ENCODE results near the gene DLK1. TPM values are rescaled to one million over a fixed set of nuclear protein-coding genes. Genes with fewer than 3 reads are reported as not detected.

The DLK1 gene
- total and polyA plus RNA-seq, 2 of the 13 experiments (the other 11 are each of a cell fraction or from before 2014, with no cell fraction given): 95.5 to 312 TPM

DNA sequence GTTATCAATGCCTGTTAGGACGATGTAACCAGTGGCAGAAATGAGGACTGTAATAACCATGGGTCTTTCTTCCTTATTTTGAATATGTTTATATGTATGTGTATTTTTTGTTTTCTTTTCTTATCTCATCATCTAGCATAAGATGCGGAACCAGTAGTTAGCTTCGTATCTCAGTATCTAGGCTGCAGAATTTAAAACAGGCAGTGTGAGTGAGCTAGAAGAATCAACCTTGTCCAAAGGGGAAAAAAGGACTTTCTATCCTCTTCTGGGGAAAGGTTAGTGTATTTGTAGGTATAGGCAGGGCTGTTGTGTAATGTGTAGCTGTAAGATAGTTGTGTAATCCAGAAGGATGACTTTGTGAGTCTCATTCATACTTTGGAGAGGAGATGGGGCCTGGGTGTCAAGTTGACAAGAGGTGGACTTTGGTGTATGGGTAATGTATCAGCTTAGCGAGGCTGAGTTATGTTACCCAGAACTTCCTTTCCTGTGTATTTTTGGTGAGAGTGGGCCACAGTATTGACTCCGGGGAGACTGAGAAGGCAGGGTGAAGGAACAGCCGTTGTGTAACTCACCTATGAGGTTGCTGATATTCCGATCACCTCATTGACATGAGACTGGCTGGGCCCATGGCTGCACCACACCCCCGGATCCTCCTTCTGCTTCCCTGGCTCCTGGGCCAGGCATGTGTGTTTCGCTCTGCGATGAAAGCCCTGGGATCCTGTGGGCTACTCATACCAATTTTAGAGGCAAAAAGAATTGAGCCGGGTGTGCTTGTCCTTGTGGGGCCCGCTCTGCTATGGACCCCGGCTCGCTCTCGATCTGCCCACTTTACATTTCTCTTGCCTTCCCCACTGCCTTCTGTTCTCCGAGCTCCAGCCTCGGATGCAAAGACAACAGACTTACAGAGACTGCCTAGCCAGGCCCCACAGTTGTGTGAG lies 24.3 kb downstream of the DLK1 start (continued):
- no peak for TF ChIP-seq HOXA9 (CRISPR knock-in tag; IDR thresholded peaks at IDR 0.05; ENCODE audit: borderline replicate concordance)
- TF ChIP-seq, protein P1, sequence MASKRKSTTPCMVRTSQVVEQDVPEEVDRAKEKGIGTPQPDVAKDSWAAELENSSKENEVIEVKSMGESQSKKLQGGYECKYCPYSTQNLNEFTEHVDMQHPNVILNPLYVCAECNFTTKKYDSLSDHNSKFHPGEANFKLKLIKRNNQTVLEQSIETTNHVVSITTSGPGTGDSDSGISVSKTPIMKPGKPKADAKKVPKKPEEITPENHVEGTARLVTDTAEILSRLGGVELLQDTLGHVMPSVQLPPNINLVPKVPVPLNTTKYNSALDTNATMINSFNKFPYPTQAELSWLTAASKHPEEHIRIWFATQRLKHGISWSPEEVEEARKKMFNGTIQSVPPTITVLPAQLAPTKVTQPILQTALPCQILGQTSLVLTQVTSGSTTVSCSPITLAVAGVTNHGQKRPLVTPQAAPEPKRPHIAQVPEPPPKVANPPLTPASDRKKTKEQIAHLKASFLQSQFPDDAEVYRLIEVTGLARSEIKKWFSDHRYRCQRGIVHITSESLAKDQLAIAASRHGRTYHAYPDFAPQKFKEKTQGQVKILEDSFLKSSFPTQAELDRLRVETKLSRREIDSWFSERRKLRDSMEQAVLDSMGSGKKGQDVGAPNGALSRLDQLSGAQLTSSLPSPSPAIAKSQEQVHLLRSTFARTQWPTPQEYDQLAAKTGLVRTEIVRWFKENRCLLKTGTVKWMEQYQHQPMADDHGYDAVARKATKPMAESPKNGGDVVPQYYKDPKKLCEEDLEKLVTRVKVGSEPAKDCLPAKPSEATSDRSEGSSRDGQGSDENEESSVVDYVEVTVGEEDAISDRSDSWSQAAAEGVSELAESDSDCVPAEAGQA (IDR thresholded peaks at IDR 0.05; ENCODE audit: low read depth): peak; percentile 71; the same call in 1 of the 2 replicates
- TF ChIP-seq, protein P1 (CRISPR knock-in tag; IDR thresholded peaks at IDR 0.05; ENCODE audit: borderline replicate concordance): 0 out of 2 replicates have a peak, but pooled peaks have one; percentile 61
- TF ChIP-seq ATAD3A (CRISPR knock-in tag; IDR thresholded peaks at IDR 0.05): no peak
- TF ChIP-seq, protein P2, sequence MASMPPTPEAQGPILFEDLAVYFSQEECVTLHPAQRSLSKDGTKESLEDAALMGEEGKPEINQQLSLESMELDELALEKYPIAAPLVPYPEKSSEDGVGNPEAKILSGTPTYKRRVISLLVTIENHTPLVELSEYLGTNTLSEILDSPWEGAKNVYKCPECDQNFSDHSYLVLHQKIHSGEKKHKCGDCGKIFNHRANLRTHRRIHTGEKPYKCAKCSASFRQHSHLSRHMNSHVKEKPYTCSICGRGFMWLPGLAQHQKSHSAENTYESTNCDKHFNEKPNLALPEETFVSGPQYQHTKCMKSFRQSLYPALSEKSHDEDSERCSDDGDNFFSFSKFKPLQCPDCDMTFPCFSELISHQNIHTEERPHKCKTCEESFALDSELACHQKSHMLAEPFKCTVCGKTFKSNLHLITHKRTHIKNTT (CRISPR knock-in tag; IDR thresholded peaks at IDR 0.05): no peak
- TF ChIP-seq ZNF136 (CRISPR knock-in tag; IDR thresholded peaks at IDR 0.05; ENCODE audit: low read depth): no peak
- TF ChIP-seq, protein P3, sequence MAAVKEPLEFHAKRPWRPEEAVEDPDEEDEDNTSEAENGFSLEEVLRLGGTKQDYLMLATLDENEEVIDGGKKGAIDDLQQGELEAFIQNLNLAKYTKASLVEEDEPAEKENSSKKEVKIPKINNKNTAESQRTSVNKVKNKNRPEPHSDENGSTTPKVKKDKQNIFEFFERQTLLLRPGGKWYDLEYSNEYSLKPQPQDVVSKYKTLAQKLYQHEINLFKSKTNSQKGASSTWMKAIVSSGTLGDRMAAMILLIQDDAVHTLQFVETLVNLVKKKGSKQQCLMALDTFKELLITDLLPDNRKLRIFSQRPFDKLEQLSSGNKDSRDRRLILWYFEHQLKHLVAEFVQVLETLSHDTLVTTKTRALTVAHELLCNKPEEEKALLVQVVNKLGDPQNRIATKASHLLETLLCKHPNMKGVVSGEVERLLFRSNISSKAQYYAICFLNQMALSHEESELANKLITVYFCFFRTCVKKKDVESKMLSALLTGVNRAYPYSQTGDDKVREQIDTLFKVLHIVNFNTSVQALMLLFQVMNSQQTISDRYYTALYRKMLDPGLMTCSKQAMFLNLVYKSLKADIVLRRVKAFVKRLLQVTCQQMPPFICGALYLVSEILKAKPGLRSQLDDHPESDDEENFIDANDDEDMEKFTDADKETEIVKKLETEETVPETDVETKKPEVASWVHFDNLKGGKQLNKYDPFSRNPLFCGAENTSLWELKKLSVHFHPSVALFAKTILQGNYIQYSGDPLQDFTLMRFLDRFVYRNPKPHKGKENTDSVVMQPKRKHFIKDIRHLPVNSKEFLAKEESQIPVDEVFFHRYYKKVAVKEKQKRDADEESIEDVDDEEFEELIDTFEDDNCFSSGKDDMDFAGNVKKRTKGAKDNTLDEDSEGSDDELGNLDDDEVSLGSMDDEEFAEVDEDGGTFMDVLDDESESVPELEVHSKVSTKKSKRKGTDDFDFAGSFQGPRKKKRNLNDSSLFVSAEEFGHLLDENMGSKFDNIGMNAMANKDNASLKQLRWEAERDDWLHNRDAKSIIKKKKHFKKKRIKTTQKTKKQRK (IDR thresholded peaks at IDR 0.05; ENCODE audit: low read length): no peak
- TF ChIP-seq ZNF674 (CRISPR knock-in tag; IDR thresholded peaks at IDR 0.05; ENCODE audit: low read depth): no peak
- TF ChIP-seq, protein P4, sequence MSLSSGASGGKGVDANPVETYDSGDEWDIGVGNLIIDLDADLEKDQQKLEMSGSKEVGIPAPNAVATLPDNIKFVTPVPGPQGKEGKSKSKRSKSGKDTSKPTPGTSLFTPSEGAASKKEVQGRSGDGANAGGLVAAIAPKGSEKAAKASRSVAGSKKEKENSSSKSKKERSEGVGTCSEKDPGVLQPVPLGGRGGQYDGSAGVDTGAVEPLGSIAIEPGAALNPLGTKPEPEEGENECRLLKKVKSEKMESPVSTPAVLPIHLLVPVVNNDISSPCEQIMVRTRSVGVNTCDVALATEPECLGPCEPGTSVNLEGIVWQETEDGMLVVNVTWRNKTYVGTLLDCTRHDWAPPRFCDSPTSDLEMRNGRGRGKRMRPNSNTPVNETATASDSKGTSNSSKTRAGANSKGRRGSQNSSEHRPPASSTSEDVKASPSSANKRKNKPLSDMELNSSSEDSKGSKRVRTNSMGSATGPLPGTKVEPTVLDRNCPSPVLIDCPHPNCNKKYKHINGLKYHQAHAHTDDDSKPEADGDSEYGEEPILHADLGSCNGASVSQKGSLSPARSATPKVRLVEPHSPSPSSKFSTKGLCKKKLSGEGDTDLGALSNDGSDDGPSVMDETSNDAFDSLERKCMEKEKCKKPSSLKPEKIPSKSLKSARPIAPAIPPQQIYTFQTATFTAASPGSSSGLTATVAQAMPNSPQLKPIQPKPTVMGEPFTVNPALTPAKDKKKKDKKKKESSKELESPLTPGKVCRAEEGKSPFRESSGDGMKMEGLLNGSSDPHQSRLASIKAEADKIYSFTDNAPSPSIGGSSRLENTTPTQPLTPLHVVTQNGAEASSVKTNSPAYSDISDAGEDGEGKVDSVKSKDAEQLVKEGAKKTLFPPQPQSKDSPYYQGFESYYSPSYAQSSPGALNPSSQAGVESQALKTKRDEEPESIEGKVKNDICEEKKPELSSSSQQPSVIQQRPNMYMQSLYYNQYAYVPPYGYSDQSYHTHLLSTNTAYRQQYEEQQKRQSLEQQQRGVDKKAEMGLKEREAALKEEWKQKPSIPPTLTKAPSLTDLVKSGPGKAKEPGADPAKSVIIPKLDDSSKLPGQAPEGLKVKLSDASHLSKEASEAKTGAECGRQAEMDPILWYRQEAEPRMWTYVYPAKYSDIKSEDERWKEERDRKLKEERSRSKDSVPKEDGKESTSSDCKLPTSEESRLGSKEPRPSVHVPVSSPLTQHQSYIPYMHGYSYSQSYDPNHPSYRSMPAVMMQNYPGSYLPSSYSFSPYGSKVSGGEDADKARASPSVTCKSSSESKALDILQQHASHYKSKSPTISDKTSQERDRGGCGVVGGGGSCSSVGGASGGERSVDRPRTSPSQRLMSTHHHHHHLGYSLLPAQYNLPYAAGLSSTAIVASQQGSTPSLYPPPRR (CRISPR knock-in tag; IDR thresholded peaks at IDR 0.05; ENCODE audit: borderline replicate concordance): peak; percentile 89
- TF ChIP-seq, protein P5, sequence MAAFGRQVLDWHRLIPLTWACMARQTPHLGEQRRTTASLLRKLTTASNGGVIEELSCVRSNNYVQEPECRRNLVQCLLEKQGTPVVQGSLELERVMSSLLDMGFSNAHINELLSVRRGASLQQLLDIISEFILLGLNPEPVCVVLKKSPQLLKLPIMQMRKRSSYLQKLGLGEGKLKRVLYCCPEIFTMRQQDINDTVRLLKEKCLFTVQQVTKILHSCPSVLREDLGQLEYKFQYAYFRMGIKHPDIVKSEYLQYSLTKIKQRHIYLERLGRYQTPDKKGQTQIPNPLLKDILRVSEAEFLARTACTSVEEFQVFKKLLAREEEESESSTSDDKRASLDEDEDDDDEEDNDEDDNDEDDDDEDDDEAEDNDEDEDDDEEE (CRISPR knock-in tag; IDR thresholded peaks at IDR 0.05): no peak
